ENCODE measurements around the gene SLC25A48. TPM values are rescaled to one million over a fixed set of nuclear protein-coding genes. Genes with fewer than 3 reads are reported as not detected.
A peak's percentile ranks its signal among the peaks of the same experiment; 100 is the strongest.

The SLC25A48 gene
- total RNA-seq, 1 experiment from 2014 or later, result not detected

- ChIA-PET POLR2A (no interaction called here), CTCF (interaction anchor here (0.8 to 2.1 kb wide), 5 partner anchors 10 to 276 kb away, joined by 3 to 11 read pairs (median 4); no protein-coding TSS in a partner anchor)
- Histone ChIP-seq H3K36me3 (ENCODE audit: control insufficient read depth, insufficient read depth, low read length) (no peaks in the 10 kb centered on the region), H3K9me3 (ENCODE audit: control insufficient read depth, insufficient read depth, low read depth, low read length) (no peaks in the 10 kb centered on the region), H3K4me3 (ENCODE audit: low read depth in 2 of 2, low read length in 2 of 2) (no peak overlapping the region), H3K27ac (ENCODE audit: low read length) (no peak overlapping the region), H3K4me1 (ENCODE audit: control insufficient read depth, insufficient read depth, low read length) (0 out of 2 replicates have a peak, but pooled peaks cover under 1% of the 10 kb centered on the region), H3K27me3 (ENCODE audit: control insufficient read depth, insufficient read depth, low read length) (peaks cover 15% of the 10 kb centered on the region)
- DNase-seq (ENCODE audit: low read depth, low spot score) (peak; percentile 42), ATAC-seq (peak; percentile 55; the same call in 1 of the 2 replicates)
- intact Hi-C loops (cut with micrococcal nuclease; ENCODE audit: unreplicated experiment) (loop anchor here (2.0 to 5.0 kb wide), 2 partner anchors 88 to 265 kb away; no protein-coding TSS in a partner anchor), in situ Hi-C loops (cut with HindIII; ENCODE audit: low pct_unique_long_range_greater_than_20kb, low sequenced_read_pairs) (loop anchor here (25.0 kb wide), 1 partner anchor 368 kb away; the partner anchor contains the start of gene TIFAB)
- no TSS peak for BruUV-seq (replicated peaks)
- TF ChIP-seq SIN3A (IDR thresholded peaks at IDR 0.05; ENCODE audit: borderline replicate concordance, insufficient read depth, low read depth, low read length) (no peak), CTCF (IDR thresholded peaks at IDR 0.05) (peak; percentile 90)
Measured at GRCh38 chr5:135829681-135830383, 4.6 kb upstream of the SLC25A48 start.

- no peaks in the 10 kb centered on the region for H3K36me3 ChIP-seq (ENCODE audit: control insufficient read depth, insufficient read depth, low read length)
- TF ChIP-seq SIN3A (IDR thresholded peaks at IDR 0.05; ENCODE audit: borderline replicate concordance, insufficient read depth, low read depth, low read length) (no peak), POLR2AphosphoS5 (IDR thresholded peaks at IDR 0.05; ENCODE audit: low read depth, low read length) (no peak), CTCF (IDR thresholded peaks at IDR 0.05) (peak; percentile 63), TCF7L2 (IDR thresholded peaks at IDR 0.05; ENCODE audit: low read depth, low read length) (no peak)
- TF ChIP-seq, protein P1, sequence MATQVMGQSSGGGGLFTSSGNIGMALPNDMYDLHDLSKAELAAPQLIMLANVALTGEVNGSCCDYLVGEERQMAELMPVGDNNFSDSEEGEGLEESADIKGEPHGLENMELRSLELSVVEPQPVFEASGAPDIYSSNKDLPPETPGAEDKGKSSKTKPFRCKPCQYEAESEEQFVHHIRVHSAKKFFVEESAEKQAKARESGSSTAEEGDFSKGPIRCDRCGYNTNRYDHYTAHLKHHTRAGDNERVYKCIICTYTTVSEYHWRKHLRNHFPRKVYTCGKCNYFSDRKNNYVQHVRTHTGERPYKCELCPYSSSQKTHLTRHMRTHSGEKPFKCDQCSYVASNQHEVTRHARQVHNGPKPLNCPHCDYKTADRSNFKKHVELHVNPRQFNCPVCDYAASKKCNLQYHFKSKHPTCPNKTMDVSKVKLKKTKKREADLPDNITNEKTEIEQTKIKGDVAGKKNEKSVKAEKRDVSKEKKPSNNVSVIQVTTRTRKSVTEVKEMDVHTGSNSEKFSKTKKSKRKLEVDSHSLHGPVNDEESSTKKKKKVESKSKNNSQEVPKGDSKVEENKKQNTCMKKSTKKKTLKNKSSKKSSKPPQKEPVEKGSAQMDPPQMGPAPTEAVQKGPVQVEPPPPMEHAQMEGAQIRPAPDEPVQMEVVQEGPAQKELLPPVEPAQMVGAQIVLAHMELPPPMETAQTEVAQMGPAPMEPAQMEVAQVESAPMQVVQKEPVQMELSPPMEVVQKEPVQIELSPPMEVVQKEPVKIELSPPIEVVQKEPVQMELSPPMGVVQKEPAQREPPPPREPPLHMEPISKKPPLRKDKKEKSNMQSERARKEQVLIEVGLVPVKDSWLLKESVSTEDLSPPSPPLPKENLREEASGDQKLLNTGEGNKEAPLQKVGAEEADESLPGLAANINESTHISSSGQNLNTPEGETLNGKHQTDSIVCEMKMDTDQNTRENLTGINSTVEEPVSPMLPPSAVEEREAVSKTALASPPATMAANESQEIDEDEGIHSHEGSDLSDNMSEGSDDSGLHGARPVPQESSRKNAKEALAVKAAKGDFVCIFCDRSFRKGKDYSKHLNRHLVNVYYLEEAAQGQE (IDR thresholded peaks at IDR 0.05; ENCODE audit: insufficient read depth in 1 of 2, low read depth in 2 of 2, low read length in 1 of 2), result no peak
- DNase-seq (ENCODE audit: low read depth, low spot score) (no peak), ATAC-seq (no peak)
- no TSS peak for BruUV-seq (replicated peaks)
- H3K9me3 ChIP-seq (ENCODE audit: control insufficient read depth, insufficient read depth, low read depth, low read length), result no peaks in the 10 kb centered on the region
- CTCF ChIA-PET, result interaction anchor here (0.7 to 2.1 kb wide), 6 partner anchors 9 to 1104 kb away, joined by 3 to 11 read pairs (median 4); no protein-coding TSS in a partner anchor
- in situ Hi-C loops (cut with HindIII; ENCODE audit: low pct_unique_long_range_greater_than_20kb, low sequenced_read_pairs) (loop anchor here (25.0 kb wide), 1 partner anchor 368 kb away; the partner anchor contains the start of gene TIFAB), intact Hi-C loops (cut with micrococcal nuclease; ENCODE audit: unreplicated experiment) (loop anchor here (2.0 to 5.0 kb wide), 2 partner anchors 88 to 266 kb away; no protein-coding TSS in a partner anchor)
- H3K27me3 ChIP-seq (ENCODE audit: control insufficient read depth, insufficient read depth, low read length), result peaks cover 19% of the 10 kb centered on the region
- no peak overlapping the region for H3K27ac ChIP-seq (ENCODE audit: low read length)
- 0 out of 2 replicates have a peak, but pooled peaks cover 3% of the 10 kb centered on the region for H3K4me1 ChIP-seq (ENCODE audit: control insufficient read depth, insufficient read depth, low read length)
- H3K4me3 ChIP-seq (ENCODE audit: low read depth in 2 of 2, low read length in 2 of 2), result no peak overlapping the region
- POLR2A ChIA-PET, result no interaction called here
Measured at GRCh38 chr5:135830384-135830700, 4.1 kb upstream of the SLC25A48 start.
